Activated naive CD8-positive, alpha-beta T cell treated with anti-CD3 and anti-CD28 coated beads, Interleukin-2, amount 10 ng/mL, durations not matched to agents 7 days and 5 days (primary cell): ENCODE data around the gene NELFCD. TPM values are rescaled to one million over a fixed set of nuclear protein-coding genes. Genes with fewer than 3 reads are reported as not detected.

Source experiments
- ATAC-seq: fragments of 150-1000 bp; cut with Tn5 transposase; one replicate; pipeline ENCODE4 v1.10.0; 2021; ENCODE audit warnings: low read depth, moderate library complexity
- POLR2A ChIA-PET: fragments of 350-600 bp; sonication (Branson Sonifier 250); formaldehyde crosslinking; loops from one replicate; lab custom pipeline; 2021; ENCODE audit warnings: antibody characterized with exemption; lab: Charles Lee
- DNase-seq: peaks from one replicate; pipeline ENCODE4 v3.0.0; 2021
- H3K27ac Mint-ChIP-seq: one replicate; pipeline ENCODE4 v1.8.0; 2022; ENCODE audit warnings: mild to moderate bottlenecking, mixed read lengths
- H3K27me3 Mint-ChIP-seq: one replicate; pipeline ENCODE4 v1.8.0; 2022; ENCODE audit warnings: mild to moderate bottlenecking, moderate library complexity, mixed read lengths
- H3K36me3 Mint-ChIP-seq: one replicate; pipeline ENCODE4 v1.8.0; 2021; ENCODE audit warnings: mild to moderate bottlenecking, mixed read lengths
- H3K4me1 Mint-ChIP-seq: one replicate; pipeline ENCODE4 v1.8.0; 2021; ENCODE audit warnings: mixed read lengths
- H3K4me3 Mint-ChIP-seq: one replicate; pipeline ENCODE4 v1.8.0; 2022; ENCODE audit warnings: mild to moderate bottlenecking, moderate library complexity, mixed read lengths
- H3K9me3 Mint-ChIP-seq: one replicate; pipeline ENCODE4 v1.8.0; 2021; ENCODE audit warnings: mixed read lengths
- total RNA-seq, 2 experiments: library from RNA; stranded (reverse); gene quantifications; one replicate each; pipeline ENCODE4 v1.2.3, GENCODE V29; 2021

Gene NELFCD
- total RNA-seq, 2 experiments from 2014 or later, result 71.7 to 76.4 TPM

DNA sequence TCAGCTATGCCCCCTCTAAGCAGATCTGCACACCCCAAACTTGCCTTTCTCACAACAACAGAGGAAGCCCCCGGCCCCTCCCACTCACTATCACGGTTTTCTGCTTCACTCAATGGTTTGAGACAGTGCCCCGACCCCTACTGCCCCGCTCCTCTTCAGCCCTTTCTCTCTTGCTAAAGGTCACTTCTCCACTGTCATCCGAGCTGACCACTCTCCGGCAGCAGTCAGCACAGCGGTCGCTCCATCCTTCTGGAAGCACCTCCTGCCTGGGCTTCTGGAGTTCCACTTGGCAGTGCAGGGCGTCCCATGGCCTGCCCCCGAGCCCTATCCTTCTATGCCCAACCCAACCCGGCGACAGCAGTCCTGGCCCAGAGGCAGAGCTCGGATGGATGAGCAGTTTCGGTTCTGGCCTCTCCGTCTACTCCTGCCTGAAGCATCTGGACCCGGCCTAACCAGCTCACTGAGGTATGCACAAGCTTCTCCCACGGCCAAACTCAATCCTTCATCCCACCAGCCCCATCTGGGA is 21.9 kb downstream of the NELFCD start:
- H3K27me3 Mint-ChIP-seq, result no peaks in the 10 kb centered on the region
- H3K27ac Mint-ChIP-seq, result peak overlapping the region; percentile 7
- peaks cover 6% of the 10 kb centered on the region for H3K36me3 Mint-ChIP-seq
- peaks cover 29% of the 10 kb centered on the region for H3K4me1 Mint-ChIP-seq
- ATAC-seq (no peak), DNase-seq (no peak)
- peak overlapping the region; percentile 3 for H3K4me3 Mint-ChIP-seq
- no peaks in the 10 kb centered on the region for H3K9me3 Mint-ChIP-seq
- POLR2A ChIA-PET, result interaction anchor here (2.1 kb wide), 1 partner anchor 10 kb away, joined by 4 read pairs; no protein-coding TSS in a partner anchor

- H3K4me1 Mint-ChIP-seq, result peaks cover 29% of the 10 kb centered on the region
- POLR2A ChIA-PET, result no interaction called here
- H3K9me3 Mint-ChIP-seq, result no peaks in the 10 kb centered on the region
- no peaks in the 10 kb centered on the region for H3K27me3 Mint-ChIP-seq
- ATAC-seq (no peak), DNase-seq (no peak)
- H3K27ac Mint-ChIP-seq, result peak overlapping the region; percentile 95
- peak overlapping the region; percentile 89 for H3K4me3 Mint-ChIP-seq
- H3K36me3 Mint-ChIP-seq, result peaks cover 6% of the 10 kb centered on the region
Observed at GRCh38 chr20:59003836-59004492, 22.9 kb downstream of the NELFCD start.

DNA sequence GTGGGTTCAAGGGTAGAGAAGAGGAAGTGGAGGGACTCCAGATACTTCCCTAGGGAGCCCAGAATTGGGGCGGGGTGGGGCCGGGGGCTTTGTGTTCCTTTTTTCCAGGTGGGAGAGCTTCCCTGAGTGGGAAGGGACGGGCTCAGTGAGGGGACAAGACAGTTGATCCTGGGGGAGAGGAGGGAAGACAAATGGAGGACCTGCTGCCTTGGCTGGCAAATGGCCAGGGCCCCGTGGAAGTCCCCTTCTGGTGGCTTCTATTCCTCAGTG is 23.4 kb downstream of the NELFCD start:
- Mint-ChIP-seq H3K27ac (peak overlapping the region; percentile 95), H3K4me3 (peak overlapping the region; percentile 89), H3K36me3 (peaks cover 6% of the 10 kb centered on the region), H3K9me3 (no peaks in the 10 kb centered on the region), H3K4me1 (peaks cover 29% of the 10 kb centered on the region), H3K27me3 (no peaks in the 10 kb centered on the region)
- POLR2A ChIA-PET, result interaction anchor here (1.1 to 2.5 kb wide), 3 partner anchors 23 to 113 kb away, joined by 3 to 14 read pairs (median 6); partner anchors contain the start of gene ATP5F1E
- DNase-seq, result no peak
- ATAC-seq, result no peak

DNA sequence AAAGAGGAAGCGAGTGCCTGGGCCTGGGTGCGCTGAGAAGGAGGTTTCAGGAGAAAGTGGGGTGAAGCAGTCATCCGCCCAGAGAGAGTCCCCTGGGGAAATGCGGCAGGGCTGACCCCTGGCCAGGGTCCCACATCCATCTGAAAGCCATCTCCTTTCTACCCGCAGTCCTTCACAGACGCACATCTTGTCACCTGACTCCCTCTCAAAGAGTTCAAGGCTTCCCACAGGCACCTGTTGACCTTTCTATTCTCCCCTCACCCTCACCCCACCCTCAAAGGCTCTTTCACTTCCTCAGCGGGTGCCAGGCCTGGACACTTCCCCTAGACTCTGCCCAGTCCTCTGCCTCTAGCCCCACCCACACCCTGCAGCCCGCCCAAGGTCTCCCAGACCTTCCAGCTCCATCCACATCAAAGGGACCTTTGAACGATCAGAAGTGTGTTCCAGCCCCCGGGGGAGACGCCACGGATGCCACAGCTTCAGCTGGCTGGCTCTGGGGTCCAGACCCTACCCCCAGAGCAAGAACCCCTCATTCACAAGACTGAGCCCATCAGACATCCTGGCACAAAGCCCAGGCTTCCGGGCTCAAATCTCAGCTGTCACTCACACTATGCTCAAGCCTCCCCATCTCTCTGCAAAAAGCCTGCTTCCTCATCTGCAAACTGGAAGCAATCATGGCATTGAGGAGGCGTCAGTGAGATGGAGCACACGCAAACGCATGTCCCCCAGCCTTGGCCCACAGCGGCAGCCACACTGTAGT is 23.9 kb downstream of the NELFCD start:
- peak overlapping the region; percentile 89 for H3K4me3 Mint-ChIP-seq
- DNase-seq (peak; percentile 56), ATAC-seq (peak; percentile 66)
- no peaks in the 10 kb centered on the region for H3K27me3 Mint-ChIP-seq
- H3K4me1 Mint-ChIP-seq, result peaks cover 29% of the 10 kb centered on the region
- H3K9me3 Mint-ChIP-seq, result no peaks in the 10 kb centered on the region
- peaks cover 6% of the 10 kb centered on the region for H3K36me3 Mint-ChIP-seq
- H3K27ac Mint-ChIP-seq, result peak overlapping the region; percentile 95
- POLR2A ChIA-PET, result interaction anchor here (0.8 to 2.5 kb wide), 4 partner anchors 18 to 114 kb away, joined by 3 to 14 read pairs (median 4); partner anchors contain the start of gene ATP5F1E

DNA sequence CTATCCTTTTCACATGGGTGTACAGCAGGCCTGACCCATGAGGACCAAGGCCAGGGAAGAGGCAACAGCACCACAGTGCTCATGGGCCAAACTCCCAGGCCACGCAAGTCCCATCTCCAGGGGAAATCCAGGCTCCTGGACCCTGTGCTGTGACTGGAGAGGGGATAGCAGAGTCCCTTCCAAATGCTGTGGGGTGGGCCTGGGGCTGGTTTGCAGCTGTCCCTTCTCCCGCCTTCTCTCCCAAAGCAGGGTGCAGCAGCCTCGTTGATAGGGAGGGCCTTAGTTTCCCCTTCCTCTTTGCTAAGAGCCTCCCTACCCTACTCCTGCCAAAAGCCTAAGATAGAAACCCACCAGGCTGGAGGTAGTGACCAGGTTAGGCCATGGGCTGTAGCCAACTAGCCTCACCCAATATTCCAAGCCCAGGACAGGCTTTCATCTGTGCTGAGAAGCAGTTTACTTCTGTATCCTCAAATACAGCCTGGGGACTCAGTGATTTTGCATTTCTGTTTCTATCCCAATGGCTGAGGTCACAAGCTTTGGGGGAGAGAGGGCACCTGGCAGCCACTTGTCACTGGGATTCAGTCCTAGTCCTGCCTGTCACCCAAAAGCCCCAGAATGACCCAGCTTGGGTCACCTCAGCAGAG is 24.6 kb downstream of the NELFCD start:
- POLR2A ChIA-PET, result interaction anchor here (0.8 to 2.5 kb wide), 5 partner anchors 18 to 117 kb away, joined by 3 to 14 read pairs (median 4); partner anchors contain the start of gene ATP5F1E
- peak overlapping the region; percentile 95 for H3K27ac Mint-ChIP-seq
- H3K4me1 Mint-ChIP-seq, result peaks cover 34% of the 10 kb centered on the region
- H3K36me3 Mint-ChIP-seq, result peaks cover 6% of the 10 kb centered on the region
- ATAC-seq, result no peak
- H3K27me3 Mint-ChIP-seq, result no peaks in the 10 kb centered on the region
- no peak for DNase-seq
- peak overlapping the region; percentile 89 for H3K4me3 Mint-ChIP-seq
- no peaks in the 10 kb centered on the region for H3K9me3 Mint-ChIP-seq

GRCh38 chr20:59006167-59006863 is 25.3 kb downstream of the NELFCD start:
- H3K27ac Mint-ChIP-seq, result peak overlapping the region; percentile 68
- no peaks in the 10 kb centered on the region for H3K9me3 Mint-ChIP-seq
- no peaks in the 10 kb centered on the region for H3K27me3 Mint-ChIP-seq
- POLR2A ChIA-PET, result interaction anchor here (1.4 to 2.5 kb wide), 2 partner anchors 26 to 117 kb away, joined by 4 to 14 read pairs; partner anchors contain the start of gene ATP5F1E
- H3K36me3 Mint-ChIP-seq, result peaks cover 6% of the 10 kb centered on the region
- peaks cover 41% of the 10 kb centered on the region for H3K4me1 Mint-ChIP-seq
- ATAC-seq, result peak; percentile 16
- H3K4me3 Mint-ChIP-seq, result peak overlapping the region; percentile 89
- no peak for DNase-seq

- H3K4me1 Mint-ChIP-seq, result peaks cover 48% of the 10 kb centered on the region
- DNase-seq (peak; percentile 73), ATAC-seq (peak; percentile 57)
- peak within 1 kb of the TSS; percentile 89 for H3K4me3 Mint-ChIP-seq
- peak within 1 kb of the TSS; percentile 85 for H3K27ac Mint-ChIP-seq
- no peaks in the 10 kb centered on the region for H3K9me3 Mint-ChIP-seq
- H3K27me3 Mint-ChIP-seq, result no peaks in the 10 kb centered on the region
- H3K36me3 Mint-ChIP-seq, result peaks cover 6% of the 10 kb centered on the region
- POLR2A ChIA-PET, result interaction anchor here (1.4 to 2.5 kb wide), 3 partner anchors 25 to 118 kb away, joined by 4 to 14 read pairs (median 11); partner anchors contain the start of gene ATP5F1E
Observed at GRCh38 chr20:59006864-59007664, 26.0 kb downstream of the NELFCD start, which contains the start of gene CTSZ. Gene CTSZ, minus strand, starts transcription at chr20:59007254. Its CDS starts 126 bp downstream, at chr20:59007128.

DNA sequence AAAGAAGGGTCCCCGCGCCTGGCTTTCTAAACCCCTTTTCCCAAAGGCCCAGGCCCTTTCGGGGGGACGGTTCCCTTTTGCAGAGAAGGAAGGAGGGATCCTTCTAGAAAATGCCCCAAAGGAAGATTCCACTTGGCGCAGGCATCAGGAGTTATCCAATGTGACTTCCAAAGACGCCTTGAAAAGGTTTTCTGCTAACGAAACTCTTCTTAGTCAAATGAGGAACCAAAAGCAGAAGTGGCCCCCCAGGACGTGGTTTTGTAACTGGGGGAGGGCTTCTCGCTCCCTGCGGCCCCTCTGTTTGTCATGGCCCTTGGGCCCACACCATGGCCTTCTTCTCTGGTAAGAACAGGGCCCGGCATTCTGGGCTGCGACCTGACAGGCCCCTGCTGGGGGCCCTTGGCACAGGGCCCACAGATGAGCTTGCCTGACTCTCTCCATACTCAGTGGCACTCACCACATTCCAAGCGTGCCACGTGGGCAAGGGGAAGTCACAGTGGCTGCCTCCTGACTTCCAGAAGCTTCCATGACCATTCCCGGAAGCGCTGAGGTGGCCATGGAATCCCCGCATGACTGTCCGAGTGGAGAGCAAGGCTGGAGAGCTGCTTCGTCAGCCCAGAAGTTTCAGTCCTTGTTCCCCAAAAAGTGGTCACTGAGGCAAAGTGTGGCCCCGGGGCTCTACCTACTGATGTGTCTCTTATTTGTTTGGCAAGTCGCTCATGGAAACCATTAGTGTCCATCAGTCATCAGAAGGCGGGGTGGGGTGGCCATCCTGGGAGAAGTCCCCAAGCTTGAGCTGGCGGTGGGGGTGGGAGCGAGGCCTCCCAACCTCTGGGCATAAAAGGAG is 26.8 kb downstream of the NELFCD start:
- peak overlapping the region; percentile 79 for H3K4me3 Mint-ChIP-seq
- peaks cover 50% of the 10 kb centered on the region for H3K4me1 Mint-ChIP-seq
- DNase-seq (no peak), ATAC-seq (no peak)
- POLR2A ChIA-PET, result interaction anchor here (0.8 to 1.7 kb wide), 3 partner anchors 24 to 113 kb away, joined by 3 to 11 read pairs (median 3); partner anchors contain the start of gene ATP5F1E
- H3K27me3 Mint-ChIP-seq, result no peaks in the 10 kb centered on the region
- H3K9me3 Mint-ChIP-seq, result no peaks in the 10 kb centered on the region
- H3K36me3 Mint-ChIP-seq, result peaks cover 6% of the 10 kb centered on the region
- H3K27ac Mint-ChIP-seq, result peak overlapping the region; percentile 85

GRCh38 chr20:59008715-59009336 is 27.8 kb downstream of the NELFCD start:
- Mint-ChIP-seq H3K4me1 (peaks cover 52% of the 10 kb centered on the region), H3K4me3 (no peak overlapping the region), H3K36me3 (peaks cover 4% of the 10 kb centered on the region), H3K27me3 (no peaks in the 10 kb centered on the region), H3K9me3 (no peaks in the 10 kb centered on the region), H3K27ac (no peak overlapping the region)
- ATAC-seq (no peak), DNase-seq (no peak)
- POLR2A ChIA-PET, result interaction anchor here (0.8 to 1.7 kb wide), 4 partner anchors 14 to 114 kb away, joined by 3 to 11 read pairs (median 4); partner anchors contain the start of gene ATP5F1E

- H3K9me3 Mint-ChIP-seq, result no peaks in the 10 kb centered on the region
- peaks cover 47% of the 10 kb centered on the region for H3K4me1 Mint-ChIP-seq
- H3K36me3 Mint-ChIP-seq, result no peaks in the 10 kb centered on the region
- H3K4me3 Mint-ChIP-seq, result no peak overlapping the region
- no peak for ATAC-seq
- POLR2A ChIA-PET, result interaction anchor here (0.8 kb wide), 1 partner anchor 31 kb away, joined by 3 read pairs; no protein-coding TSS in a partner anchor
- H3K27ac Mint-ChIP-seq, result no peak overlapping the region
- H3K27me3 Mint-ChIP-seq, result no peaks in the 10 kb centered on the region
- no peak for DNase-seq
Observed at GRCh38 chr20:59010321-59010994, 29.4 kb downstream of the NELFCD start.
